Stimulated activated CD8-positive, alpha-beta memory T cell treated with anti-CD3 and anti-CD28 coated beads, Interleukin-4, amount 100 ng/mL, for 48 hours (primary cell): ENCODE measurements around the gene OR4F6.

Source experiments
- DNase-seq: peaks from one replicate; pipeline ENCODE4 v3.0.0-alpha.2; 2020

Gene OR4F6

GRCh38 chr15:101805605-101806345 is 2.5 kb downstream of the OR4F6 start:
- DNase-seq, result no peak

- no peak for DNase-seq
Observed at GRCh38 chr15:101807345-101807945, 4.1 kb downstream of the OR4F6 start.

GRCh38 chr15:101808201-101808600 is 4.9 kb downstream of the OR4F6 start:
- DNase-seq, result no peak

- no peak for DNase-seq
Observed at GRCh38 chr15:101810456-101810855, 7.1 kb downstream of the OR4F6 start.

- DNase-seq, result no peak
Observed at GRCh38 chr15:101810876-101811275, 7.6 kb downstream of the OR4F6 start.

- no peak for DNase-seq
Observed at GRCh38 chr15:101811902-101812301, 8.6 kb downstream of the OR4F6 start, which contains the start of gene OR4F15. OR4F15 (plus strand) TSS chr15:101812202; CDS start chr15:101818187, 5,985 bp downstream.

- DNase-seq, result no peak
Observed at GRCh38 chr15:101813803-101814534, 10.7 kb downstream of the OR4F6 start.

GRCh38 chr15:101820781-101821180 is 17.5 kb downstream of the OR4F6 start:
- no peak for DNase-seq

- DNase-seq, result no peak
Observed at GRCh38 chr15:101827257-101827656, 23.9 kb downstream of the OR4F6 start.

GRCh38 chr15:101828774-101829173 is 25.5 kb downstream of the OR4F6 start:
- DNase-seq, result no peak

- DNase-seq, result no peak
Observed at GRCh38 chr15:101841656-101842055, 38.3 kb downstream of the OR4F6 start.

- DNase-seq, result no peak
Observed at GRCh38 chr15:101844916-101845315, 41.6 kb downstream of the OR4F6 start.

GRCh38 chr15:101852356-101852755 is 49.0 kb downstream of the OR4F6 start:
- DNase-seq, result no peak
